Measurements from ENCODE around the gene TMC1. TPM values are rescaled to one million over a fixed set of nuclear protein-coding genes. Genes with fewer than 3 reads are reported as not detected.

Gene TMC1
- total RNA-seq, 1 donor from 2014 or later: 0.26 TPM

- peak in 1 of 2 donors; percentile 99 for DNase-seq (ENCODE audit: low read depth in 2 of 2)
These were observed 3.6 kb downstream of the TMC1 start for GRCh38 chr9:72524820-72525540.

DNA sequence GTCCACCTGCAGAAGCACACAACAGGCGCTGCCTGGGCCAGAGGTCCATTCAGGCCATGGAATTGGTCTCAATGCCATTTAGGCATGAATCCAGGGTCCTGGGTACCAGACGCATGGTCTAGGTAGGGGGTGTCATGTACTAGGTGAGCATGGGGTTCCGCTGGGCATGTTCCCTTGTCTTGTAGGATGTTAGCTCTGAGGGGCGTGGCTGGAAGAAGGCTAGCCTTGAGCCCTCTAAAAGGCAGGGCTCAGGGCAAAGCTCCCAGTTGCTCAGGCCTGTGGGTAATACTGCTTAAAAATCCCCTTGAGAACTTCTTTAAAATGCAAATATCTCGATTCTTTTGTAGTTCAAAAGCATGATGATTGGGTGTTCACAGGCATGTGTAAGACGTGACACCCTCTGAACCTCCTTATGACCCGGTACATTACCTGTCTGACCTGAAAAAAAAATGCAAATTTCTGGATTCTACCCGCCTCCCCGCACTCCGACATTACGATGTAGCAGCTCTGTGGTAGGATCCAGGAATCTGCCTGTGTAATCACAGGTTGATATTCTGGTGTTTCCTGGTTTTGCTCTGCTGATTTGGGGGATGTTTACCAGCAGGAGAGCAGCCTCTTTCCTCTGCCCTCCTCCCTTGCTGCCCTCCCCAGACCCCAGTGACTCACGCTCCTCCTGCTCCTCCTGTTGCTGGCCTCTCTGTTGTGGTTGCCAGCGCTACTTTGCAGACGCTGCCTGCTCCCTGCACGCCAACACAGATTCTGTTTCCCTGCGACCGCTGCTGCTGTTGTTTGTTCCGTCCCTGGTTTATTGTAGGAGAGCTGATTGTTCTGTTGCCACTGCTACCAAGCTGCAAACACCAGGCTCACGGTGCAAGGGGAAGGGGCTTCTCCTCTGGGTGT lies 5.7 kb downstream of the TMC1 start:
- peak; percentile 64 to 99 for DNase-seq (ENCODE audit: low read depth in 2 of 2)

DNA sequence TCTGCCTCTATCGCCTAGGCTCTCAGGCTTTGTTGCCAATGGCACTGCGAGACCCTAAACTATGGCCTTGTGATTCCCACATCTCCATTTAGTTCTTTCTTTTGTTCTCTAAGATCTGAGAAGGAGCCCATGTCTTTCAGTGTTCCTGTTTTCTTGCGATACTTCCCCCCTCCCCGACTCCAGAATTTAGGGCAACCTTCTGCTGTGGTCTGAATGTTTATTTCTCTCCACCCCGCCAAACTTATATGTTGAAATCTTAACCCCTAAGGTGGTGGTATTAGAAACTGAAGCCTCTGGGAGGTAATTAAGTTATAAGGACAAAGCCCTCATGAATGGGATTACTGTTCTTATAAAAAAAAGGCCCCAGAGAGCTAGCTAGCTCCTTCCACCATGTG lies 6.4 kb downstream of the TMC1 start:
- DNase-seq (ENCODE audit: low read depth in 2 of 2): no peak

- no peak for DNase-seq (ENCODE audit: low read depth in 2 of 2)
These were observed 8.1 kb downstream of the TMC1 start for GRCh38 chr9:72529531-72529930.

- peak in 1 of 2 donors; percentile 16 for DNase-seq (ENCODE audit: low read depth in 2 of 2)
These were observed 11.9 kb downstream of the TMC1 start for GRCh38 chr9:72533322-72533721.

DNA sequence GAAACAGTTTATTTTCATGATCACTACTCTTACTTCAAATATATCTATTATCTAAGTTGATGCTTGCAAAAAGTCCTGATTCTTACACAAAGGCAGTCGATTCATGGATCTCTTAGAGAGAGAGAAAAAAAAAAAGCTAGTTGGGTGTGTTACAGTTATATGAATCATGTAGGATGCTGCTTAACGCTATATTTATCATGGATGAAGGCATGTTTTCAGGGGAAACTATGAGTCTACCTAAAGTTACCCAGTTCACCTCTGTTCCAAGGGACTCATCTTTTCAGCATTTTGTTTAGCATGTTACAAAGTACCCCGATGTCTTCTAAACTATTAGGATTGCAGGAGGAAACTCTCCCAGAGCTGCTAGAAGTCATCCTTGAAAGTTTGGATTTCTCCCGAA lies 13.5 kb downstream of the TMC1 start:
- no peak for DNase-seq (ENCODE audit: low read depth in 2 of 2)

DNA sequence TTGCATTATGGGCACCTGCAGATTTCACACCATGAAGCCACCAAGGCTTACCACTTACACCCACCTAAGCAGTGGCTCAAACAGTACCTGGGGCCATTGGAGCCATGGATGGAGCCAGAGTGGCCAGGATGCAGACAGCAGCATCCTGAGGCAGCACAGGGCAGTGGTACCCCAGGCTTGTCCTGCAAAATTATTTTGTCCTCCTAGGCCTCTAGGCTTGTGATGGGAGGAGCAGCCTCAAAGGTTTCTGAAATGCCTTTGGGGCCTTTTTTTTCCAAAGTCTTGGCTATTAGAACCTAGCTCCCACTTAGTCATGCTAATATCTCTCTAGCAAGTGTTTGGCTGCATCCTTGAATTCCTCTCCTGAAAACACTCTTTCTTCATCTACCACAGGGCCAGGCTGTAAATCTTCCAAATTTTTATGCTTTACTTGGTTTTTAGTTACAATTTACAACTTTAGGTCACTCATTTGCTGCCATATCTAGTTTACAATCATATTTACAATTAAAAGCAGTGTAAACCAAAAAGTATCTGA lies 15.7 kb downstream of the TMC1 start:
- no peak for DNase-seq (ENCODE audit: low read depth in 2 of 2)

DNA sequence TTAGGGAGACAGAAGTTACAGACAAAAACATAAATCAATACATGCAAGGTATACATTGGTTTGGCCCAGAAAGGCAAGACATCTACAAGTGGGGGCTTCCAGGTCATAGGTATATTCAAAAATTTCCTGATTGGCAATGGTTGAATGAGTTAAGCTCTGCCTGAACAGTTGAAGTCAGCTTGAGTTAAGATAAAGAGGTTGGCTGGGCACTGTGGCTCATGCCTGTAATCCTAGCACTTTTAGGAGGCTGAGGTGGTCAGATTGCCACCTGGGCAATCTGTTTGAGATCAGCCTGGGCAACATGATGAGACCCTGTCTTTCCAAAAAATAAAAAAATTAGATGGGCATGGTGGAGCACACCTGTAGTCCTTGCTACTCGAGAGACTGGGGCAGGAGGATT lies 16.3 kb downstream of the TMC1 start:
- DNase-seq (ENCODE audit: low read depth in 2 of 2): no peak

GRCh38 chr9:72538921-72539702 lies 17.7 kb downstream of the TMC1 start:
- peak; percentile 7 to 31 for DNase-seq (ENCODE audit: low read depth in 2 of 2)

GRCh38 chr9:72539824-72540347 lies 18.5 kb downstream of the TMC1 start:
- DNase-seq (ENCODE audit: low read depth in 2 of 2): no peak

DNA sequence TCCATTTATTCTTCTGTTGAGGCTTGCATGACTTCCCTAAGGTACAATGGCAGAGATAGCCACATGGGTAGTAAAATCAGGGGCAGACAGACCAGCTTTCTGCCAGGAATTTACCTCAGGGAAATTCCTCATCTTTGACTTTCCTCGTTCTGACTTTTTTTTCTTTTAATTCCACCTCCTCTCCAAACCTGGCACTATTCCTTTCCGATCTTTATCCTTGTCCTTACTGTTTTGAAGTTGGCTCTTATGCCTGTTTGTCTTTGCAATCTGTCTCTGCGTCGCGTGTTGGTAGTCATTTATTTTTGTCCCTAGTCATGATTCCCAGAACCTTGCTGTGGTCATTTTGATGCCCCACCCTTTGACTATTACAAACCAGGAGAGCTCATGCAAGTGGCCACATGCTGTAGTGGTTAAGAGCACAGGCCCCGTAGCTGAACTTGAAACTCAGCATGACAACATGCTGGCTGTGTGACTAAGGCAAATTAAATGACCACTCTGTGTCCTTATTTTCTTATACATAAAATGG lies 19.0 kb downstream of the TMC1 start:
- DNase-seq (ENCODE audit: low read depth in 2 of 2): no peak

GRCh38 chr9:72542537-72542833 lies 21.1 kb downstream of the TMC1 start:
- peak in 1 of 2 donors; percentile 17 for DNase-seq (ENCODE audit: low read depth in 2 of 2)

- no peak for DNase-seq (ENCODE audit: low read depth in 2 of 2)
These were observed 21.5 kb downstream of the TMC1 start for GRCh38 chr9:72542917-72543316.

GRCh38 chr9:72551306-72551705 lies 29.9 kb downstream of the TMC1 start:
- DNase-seq (ENCODE audit: low read depth in 2 of 2): no peak

- DNase-seq (ENCODE audit: low read depth in 2 of 2): no peak
These were observed 30.9 kb downstream of the TMC1 start for GRCh38 chr9:72552356-72552755.

- DNase-seq (ENCODE audit: low read depth in 2 of 2): no peak
These were observed 32.8 kb downstream of the TMC1 start for GRCh38 chr9:72554221-72554641.

DNA sequence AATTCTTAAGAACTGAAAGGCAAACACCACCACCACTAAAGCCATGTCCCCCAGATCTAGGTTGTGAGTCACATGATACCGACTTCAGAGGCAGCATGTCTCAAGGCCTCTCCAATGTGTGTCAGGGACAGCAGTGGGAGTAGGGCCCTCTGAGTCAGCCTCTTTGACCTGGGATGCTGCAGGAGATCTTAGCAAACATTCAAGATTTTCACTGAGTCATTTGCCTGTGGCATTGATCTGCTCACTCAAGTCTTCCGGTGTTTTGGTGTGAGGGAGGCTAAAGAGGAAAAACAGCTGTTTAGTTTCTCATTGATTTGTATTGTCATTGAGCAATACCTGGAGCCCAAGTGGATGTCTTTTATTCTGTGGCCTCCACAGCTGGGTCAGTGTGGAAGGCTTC lies 36.1 kb downstream of the TMC1 start:
- peak in 1 of 2 donors; percentile 52 for DNase-seq (ENCODE audit: low read depth in 2 of 2)

DNA sequence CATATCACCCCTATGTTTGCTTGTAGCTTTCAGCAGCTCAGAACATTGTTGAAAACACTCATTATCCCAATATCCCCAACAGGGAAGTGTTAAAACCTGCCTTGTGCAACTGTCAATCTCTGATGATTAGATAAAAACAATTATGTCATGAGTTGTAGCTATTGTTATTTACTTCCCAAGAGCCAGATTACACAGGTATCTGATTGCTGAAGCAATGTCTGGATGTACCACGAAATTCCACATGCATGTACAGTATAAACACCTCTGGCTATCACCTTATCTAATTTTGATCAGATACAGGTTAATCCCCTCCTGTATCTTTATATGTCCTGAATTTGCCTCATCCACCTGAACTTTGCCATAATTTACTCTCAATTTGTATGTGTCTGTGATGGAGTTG lies 38.7 kb downstream of the TMC1 start:
- DNase-seq (ENCODE audit: low read depth in 2 of 2): no peak

DNA sequence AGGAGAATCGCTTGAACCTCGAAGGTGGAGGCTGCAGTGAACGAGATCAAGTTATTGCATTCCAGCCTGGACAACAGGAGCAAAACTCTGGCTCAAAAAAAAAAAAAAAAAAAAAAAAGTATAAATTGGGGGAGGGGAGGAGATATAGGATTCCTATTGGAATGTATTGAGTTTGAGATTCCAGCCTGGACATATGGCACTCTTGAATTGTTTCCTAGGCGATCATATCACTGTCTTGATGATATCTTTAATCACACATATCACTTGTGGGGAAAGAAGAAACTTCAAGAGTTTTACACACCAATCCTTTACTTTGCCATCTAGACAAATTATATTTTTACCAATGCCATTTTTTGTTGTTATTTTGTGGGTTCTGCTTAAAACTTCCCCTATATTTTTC lies 42.4 kb downstream of the TMC1 start:
- DNase-seq (ENCODE audit: low read depth in 2 of 2): no peak

GRCh38 chr9:72564479-72565281 lies 43.3 kb downstream of the TMC1 start:
- DNase-seq (ENCODE audit: low read depth in 2 of 2): no peak

- DNase-seq (ENCODE audit: low read depth in 2 of 2): no peak
These were observed 44.1 kb downstream of the TMC1 start for GRCh38 chr9:72565535-72565934.

All from dermis microvascular lymphatic vessel endothelial cell (primary cell).